Left cardiac atrium (tissue), 4 donors: ENCODE results near the gene AKR1D1. TPM values are rescaled to one million over a fixed set of nuclear protein-coding genes. Genes with fewer than 3 reads are reported as not detected.
"Not testable (repeated sequence)": the region's sequence is repeated elsewhere in the genome, so short reads cannot be mapped to it uniquely, and the experiment has no call there.

Experiments used
- ATAC-seq, 2 donors: fragments of 200-7000 bp; cut with Tn5 transposase; one replicate each; pipeline ENCODE4 v1.9.1; 2020; ENCODE audit warnings: mild to moderate bottlenecking in 2 of 2, moderate library complexity in 2 of 2
- DNase-seq: peaks from one replicate; pipeline ENCODE4 v3.0.0-alpha.2; 2020
- intact Hi-C, 2 donors: fragments of 100-400 bp; cut with DNase I; formaldehyde crosslinking; loops; one replicate each; pipeline versions ENCODE4 v1.14.1 to v1.15.1; 2022 to 2023
- total RNA-seq, 2 donors: library from RNA; stranded (reverse); fragmentation: NEBNext Ultra II Directional; extraction: Animal tissue kit (Norgen Biotek cat#: 25700); gene quantifications; one replicate each; pipeline ENCODE4 v1.2.1, GENCODE V29; 2021
- donor health status: DM: no; HTN: yes; CAD: no.
- donor health status: DM: no; HTN: yes; CAD: no; lungs with severe emphysema.
- donor health status: DM: yes; HTN: yes; CAD: no.
- donor health status: Dilated cardiomyopathy.

AKR1D1 gene
- total RNA-seq, 2 donors from 2014 or later: not detected

DNA sequence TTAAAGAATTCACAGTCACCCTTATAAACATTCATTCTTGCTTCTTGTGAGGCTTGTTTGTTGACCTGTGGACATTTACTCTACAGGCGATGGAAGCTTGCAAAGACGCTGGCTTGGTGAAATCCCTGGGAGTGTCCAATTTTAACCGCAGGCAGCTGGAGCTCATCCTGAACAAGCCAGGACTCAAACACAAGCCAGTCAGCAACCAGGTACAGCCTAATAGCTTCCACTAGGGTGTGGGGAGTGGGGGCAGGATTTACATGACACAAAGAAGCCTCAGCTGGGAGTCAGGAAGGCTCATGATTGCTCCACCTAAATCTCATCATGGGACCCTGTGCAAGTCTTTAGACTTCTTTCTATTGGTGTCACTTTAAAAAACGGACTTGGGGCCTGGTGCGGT lies 29.0 kb downstream of the AKR1D1 start:
- intact Hi-C loops: no loop called here
- DNase-seq: no peak
- no peak for ATAC-seq

DNA sequence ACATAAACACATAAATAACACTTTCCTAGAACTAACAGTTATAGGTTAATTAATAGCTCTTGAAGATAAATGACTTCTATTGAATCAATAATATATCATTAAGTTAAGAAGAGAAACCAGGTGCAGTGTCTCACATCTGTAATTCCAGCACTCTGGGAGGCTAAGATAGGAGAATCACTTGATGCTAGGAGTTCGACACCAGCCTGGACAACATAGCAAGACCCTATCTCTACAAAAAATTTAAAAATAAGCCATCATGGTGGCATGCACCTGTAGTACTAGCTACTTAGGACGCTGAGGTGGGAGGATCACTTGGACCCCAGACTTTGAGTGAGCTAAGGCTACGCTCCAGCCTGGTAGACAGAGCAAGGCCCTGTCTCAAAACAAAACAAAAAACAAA lies 38.8 kb downstream of the AKR1D1 start:
- ATAC-seq: no peak
- intact Hi-C loops: no loop called here

DNA sequence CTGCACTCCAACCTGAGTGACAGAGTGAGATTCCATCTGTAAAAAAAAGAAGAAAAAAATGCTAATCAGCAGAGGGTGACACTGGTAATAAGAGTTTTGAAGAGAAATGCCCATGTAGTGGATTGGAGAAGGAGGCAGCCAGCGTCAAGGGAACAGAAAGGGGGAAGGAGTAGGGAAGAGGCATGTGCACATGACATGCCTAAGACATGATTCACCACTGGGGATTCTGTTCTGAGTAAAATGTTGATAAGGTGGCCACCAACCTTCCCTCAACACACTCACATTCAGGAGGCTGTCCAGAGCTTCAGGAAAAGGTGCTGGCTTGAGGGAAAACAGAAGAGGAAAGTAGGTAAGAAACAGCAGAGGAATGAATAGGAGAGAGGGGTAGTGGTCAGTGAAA lies 39.9 kb downstream of the AKR1D1 start:
- DNase-seq (no peak), ATAC-seq (no peak)
- intact Hi-C loops: no loop called here

More for the DNA sequence above, 38.8 kb downstream of the AKR1D1 start:
- no peak for DNase-seq

DNA sequence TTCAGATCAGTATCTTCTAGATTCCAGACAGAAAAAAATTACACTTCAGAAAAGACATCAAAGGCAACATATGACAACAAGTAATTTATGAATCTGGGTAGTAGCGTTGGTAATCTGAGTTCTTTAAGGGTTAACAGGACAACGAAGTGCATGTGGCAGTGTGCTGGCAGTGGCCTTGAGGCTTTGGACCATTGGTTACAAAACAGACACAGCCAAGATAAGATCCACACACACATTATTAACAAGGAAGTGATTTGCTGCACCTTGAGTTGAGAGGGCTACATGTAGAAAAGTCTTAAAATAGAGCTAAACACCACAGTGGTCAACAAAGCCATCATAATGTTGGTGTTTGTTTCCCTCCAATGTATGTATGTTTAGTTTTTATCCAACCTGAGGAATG lies 40.6 kb downstream of the AKR1D1 start:
- intact Hi-C loops: no loop called here
- ATAC-seq (no peak), DNase-seq (no peak)

DNA sequence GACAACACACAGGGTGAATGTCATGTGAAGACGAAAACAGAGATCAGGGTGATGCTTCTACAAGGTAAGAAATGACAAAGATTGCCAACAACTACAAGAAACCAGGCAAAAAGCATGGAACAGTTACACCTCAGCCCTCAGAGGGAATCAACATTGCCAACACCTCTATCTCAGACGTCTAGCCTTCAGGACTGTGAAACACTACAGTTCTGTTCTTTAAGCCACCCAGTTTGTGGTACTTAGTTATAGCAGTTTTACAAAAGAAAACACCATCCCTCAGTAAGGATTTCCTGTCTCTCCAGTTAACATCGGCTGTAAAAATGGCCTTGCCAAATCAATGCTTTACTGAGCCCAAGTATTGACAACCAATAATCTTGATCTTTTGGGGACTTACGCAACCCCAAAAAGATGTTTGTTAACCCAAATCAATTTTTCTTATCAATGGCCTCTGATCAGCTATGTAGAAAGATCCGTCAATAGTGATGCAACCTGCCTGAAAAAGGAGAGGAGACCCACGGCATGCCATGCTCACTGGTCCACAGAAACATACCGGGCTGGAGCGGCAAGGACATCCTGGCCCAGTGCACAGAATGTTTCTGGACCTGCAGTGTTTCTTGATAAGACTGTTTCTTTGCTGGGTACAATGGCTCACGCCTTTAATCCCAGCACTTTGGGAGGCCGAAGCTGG lies 44.0 kb downstream of the AKR1D1 start:
- DNase-seq: no peak
- ATAC-seq: no peak
- intact Hi-C loops: no loop called here

DNA sequence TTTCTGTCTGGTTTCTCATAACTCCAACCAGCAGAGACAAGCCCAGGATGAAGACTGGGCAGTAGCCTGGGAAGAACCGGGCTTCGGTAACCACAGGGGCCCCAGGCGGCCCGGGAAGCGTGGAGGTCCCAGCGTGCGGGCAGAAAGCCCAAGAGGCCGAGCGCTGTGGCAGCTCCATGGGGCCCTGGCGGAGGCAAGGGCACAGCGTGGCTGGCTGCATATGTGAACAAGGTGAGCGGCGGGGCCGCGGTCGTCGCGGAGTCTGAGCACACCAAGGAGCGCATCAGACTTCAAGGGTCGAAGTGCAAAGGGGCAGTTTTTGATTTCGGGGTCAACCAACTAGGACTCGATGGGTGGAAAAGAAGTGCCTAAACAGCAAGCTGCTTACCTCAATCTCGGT lies 45.9 kb downstream of the AKR1D1 start:
- intact Hi-C loops: no loop called here
- DNase-seq (no peak), ATAC-seq (no peak)

DNA sequence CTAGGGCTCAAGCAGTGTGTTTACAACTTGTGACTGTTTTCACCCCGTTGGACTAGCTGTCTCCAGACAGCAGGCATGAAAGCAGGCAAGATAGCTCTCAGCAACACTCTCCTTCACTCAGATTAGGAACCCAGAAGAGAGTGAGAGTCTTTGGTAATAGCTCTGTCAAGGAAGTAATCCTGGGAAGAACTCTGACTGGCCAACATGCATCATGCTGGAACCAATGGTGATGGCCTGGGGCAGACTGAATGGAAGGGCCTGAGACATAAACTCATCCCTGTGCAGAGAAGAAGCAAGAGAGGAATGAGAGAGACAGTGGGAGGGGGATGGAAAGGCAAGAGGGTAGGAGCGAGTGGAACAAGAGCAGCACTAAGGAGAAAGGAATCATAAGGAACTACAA lies 48.9 kb downstream of the AKR1D1 start:
- ATAC-seq: no peak
- DNase-seq: no peak
- intact Hi-C loops: no loop called here

DNA sequence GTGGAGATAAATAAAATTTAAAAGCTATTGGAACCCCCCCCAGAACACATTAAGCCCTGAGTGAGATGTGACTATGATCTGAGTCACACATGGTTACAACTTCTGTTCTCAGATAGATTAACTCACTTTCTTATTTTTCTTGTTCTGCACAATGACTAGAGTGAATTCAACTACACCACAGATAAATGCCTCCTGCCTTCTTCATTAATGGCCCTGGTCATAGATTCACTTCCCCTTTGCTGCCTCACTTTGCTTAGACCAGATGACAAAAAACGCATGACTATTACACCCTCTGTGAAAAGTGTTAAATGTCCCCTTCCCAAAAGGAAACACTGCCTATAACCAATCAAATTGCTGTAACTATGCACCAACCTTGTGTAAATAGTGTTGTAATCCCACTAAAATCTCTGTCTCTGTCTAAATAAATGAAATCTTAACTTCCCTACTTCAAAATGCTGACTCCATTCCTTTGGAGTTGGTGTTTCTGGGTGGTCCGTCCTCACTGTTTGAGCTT lies 49.4 kb downstream of the AKR1D1 start:
- peak in 1 of 2 donors; percentile 65 for ATAC-seq
- intact Hi-C loops: no loop called here
- no peak for DNase-seq

DNA sequence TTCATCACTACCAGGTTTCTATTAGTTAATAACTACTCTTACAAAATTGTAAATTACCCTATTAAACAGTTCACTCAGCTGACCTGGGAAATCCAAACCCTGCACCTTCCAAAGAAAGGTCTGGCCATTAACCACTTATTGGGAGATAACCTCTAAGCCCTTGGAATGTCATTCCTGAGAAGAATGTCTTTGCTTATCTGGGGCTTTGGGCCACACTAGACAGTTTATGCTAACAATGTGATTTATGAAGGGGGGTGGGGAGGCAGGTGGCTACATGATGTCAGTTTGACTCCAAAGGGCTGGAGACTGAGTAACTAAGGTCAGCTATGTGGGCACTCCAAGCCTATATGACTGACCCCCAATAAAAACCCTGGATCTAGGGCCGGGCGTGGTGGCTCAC lies 50.7 kb downstream of the AKR1D1 start:
- no peak for DNase-seq
- no peak for ATAC-seq
- intact Hi-C loops: no loop called here

DNA sequence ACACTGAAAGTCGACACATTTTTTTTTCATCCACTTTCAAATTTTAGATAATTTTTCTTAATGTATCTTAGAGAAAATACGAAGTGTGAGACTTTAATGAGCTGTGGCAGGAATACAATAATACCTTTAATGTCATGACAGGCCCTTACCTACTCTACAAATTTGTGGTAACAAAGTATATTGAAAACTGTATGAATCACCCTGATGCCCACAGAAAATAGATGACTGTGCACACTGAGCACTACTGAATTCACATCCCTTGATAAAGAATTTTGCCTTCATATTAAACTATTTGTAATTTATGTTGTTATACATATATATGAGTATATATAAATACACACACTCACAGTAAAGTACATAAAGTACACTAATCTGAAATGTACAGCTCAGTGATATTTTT lies 51.7 kb downstream of the AKR1D1 start:
- intact Hi-C loops: no loop called here
- ATAC-seq: no peak
- DNase-seq: no peak

DNA sequence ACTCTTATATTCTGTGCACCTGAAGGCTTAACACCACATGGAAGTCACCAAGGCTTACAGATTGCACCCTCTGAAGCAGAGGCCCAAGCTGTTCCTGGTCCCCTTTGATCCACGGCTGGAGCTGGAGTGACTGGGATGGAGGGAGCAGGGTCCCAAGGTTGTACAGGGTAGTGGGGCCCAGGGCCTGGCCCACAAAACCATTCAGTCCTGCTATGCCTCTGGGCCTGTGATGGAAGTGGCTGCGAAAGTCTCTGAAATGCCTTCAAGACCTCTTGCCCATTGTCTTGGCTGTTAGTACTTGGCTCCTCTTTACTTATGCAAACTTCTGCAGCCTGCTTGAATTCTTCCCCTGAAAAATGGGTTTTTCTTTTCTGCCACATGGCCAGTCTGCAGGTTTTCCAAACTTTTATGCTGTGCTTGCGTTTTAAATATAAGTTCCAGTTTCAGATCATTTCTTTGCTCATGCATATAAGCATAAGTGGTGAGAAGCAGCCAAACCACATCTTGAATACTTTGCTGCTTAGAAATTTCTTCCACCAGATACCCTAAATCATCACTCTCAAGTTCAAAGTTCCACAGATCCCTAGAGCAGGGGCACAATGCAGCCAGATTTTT lies 53.4 kb downstream of the AKR1D1 start:
- intact Hi-C loops: no loop called here
- no peak for DNase-seq
- ATAC-seq: no peak

DNA sequence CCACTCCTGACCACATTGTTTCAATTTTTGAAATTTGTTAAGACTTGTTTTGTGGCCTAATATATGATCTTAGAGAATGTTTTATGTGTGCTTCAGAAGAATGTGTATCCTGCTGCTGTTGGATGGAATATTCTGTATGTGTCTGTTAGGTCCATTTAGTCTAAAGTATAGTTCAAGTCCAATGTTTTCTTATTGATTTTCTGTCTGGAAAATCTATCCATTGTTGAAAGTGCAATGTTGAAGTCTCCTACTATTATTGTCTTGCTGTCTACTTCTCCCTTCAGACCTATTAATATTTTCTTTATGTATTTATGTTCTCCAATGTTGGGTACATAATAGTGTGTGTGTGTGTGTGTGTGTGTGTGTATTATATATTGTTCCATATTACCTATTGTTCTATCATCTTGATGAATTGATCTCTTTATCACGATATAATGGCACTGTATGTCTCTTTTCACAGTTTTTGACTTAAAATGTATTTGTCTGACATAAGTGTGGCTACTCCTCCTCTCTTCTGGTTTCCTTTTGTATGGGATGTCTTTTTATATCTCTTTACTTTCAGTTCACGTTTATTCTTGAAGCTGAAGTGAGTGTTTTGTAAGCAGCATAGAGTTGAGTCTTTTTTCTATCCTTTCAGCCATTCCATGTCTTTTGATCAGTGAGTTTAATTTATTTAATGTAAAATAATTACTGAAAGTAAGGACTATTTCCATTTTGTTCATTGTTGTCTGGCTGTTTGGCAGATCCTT lies 61.3 kb downstream of the AKR1D1 start:
- intact Hi-C loops: no loop called here
- ATAC-seq: no peak

DNA sequence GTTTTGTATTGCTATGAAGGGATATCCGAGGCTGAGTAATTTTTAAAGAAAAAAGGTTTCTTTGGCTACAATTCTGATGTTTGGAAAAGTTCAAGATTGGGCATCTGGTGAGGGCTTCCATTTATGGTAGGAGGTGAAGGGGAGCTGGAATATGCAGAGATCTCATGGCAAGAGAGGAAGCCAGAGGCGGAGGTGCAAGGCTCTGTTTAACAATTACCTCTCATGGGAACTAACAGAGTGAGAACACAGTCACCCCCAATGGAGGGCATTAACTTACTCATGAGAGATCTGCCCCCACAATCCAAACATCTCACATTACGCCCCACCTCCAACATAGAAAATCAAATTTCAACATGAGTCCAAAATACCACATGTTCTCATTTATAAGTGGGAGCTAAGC lies 62.0 kb downstream of the AKR1D1 start:
- no peak for ATAC-seq

More for the DNA sequence above, 61.3 kb downstream of the AKR1D1 start:
- DNase-seq: no peak

DNA sequence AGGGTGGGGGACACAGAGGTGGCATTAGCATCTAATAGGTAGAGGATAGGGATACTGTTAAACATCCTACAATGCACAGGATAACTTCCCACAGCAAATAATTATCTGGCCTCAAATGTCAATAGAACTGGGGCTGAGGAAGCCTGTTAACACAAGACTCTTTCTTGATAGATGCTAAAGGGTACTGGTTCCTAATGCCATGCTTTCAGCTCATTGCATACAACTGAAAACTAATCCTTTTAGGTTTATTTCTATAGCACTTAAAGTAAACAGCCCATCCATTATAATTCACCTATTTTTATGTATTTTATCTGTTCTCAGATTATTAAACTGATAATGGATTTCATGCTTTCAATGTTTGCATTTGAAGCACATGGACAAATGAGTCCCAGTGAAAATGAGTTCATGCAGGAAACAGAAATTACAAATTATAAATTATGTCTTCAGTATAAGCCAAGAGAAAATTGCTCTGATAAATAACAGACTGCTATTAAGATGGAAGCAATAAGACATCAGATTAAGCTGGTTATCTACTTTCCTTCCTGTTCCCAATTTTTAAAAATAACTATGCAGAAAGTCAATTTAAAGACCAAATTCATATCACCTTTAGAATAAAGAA lies 66.4 kb downstream of the AKR1D1 start:
- intact Hi-C loops: no loop called here
- no peak for ATAC-seq

More for the DNA sequence above, 62.0 kb downstream of the AKR1D1 start:
- intact Hi-C loops: no loop called here
- no peak for DNase-seq

DNA sequence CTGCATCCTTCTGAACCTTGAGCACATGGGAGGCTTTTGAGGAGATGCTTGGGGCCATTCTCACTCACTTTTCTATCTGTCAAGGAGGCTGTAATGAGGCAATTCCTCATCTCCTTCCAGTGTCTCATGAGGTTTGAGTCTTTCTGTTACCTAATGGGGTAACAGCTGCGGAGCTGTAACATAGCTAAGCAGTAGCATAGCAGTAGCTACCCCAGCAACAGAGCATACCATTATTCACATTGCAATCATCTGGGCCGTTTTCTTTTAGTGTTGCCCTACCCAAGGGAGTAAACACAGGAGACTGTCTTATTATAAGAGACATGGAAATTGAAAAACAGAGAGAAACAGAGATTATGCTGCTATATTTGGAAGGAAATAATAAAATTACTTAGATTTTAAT lies 68.7 kb downstream of the AKR1D1 start:
- DNase-seq: no peak
- intact Hi-C loops: no loop called here
- ATAC-seq: no peak

More for the DNA sequence above, 66.4 kb downstream of the AKR1D1 start:
- no peak for DNase-seq

DNA sequence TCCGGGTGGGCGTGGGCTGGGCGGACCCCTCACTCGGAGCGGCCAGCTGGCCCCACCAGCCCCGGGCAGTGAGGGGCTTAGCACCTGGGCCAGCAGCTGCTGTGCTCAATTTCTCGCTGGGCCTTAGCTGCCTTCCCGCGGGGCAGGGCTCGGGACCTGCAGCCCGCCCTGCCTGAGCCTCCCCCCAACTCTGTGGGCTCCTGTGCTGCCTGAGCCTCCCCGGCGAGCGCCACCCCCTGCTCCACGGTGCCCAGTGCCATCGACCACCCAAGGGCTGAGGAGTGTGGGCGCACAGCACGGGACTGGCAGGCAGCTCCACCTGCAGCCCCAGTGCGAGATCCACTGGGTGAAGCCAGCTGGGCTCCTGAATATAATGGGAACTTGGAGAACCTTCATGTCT lies 70.0 kb downstream of the AKR1D1 start:
- DNase-seq, intact Hi-C loops, ATAC-seq: not testable (repeated sequence)

DNA sequence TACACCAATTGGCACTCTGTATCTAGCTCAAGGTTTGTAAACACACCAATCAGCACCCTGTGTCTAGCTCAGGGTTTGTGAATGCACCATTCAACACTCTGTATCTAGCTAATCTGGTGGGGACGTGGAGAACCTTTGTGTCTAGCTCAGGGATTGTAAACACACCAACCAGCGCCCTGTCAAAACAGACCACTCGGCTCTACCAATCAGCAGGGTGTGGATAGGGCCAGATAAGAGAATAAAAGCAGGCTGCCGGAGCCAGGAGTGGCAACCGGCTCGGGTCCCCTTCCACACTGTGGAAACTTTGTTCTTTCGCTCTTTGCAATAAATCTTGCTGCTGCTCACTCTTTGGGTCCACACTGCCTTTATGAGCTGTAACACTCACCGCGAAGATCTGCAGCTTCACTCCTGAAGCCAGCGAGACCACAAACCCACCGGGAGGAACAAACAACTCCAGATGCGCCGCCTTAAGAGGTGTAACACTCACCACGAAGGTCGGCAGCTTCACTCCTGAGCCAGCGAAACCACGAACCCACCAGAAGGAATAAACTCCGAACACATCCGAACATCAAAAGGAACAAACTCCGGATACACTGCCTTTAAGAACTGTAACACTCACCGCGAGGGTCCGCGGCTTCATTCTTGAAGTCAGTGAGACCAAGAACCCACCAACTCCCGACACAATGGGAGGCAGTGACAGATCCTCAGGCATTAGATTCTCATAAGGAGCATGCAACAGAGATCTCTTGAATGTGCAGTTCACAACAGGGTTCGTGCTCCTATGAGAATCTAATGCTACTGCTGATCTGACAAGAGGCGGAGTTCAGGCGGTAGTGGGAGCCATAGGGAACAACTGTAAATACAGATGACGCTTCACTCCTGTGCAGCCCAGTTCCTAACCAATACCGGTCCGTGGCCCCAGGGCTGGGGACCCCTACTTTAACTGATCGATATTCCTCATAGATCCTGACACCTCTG lies 70.8 kb downstream of the AKR1D1 start:
- DNase-seq, intact Hi-C loops: not testable (repeated sequence)

DNA sequence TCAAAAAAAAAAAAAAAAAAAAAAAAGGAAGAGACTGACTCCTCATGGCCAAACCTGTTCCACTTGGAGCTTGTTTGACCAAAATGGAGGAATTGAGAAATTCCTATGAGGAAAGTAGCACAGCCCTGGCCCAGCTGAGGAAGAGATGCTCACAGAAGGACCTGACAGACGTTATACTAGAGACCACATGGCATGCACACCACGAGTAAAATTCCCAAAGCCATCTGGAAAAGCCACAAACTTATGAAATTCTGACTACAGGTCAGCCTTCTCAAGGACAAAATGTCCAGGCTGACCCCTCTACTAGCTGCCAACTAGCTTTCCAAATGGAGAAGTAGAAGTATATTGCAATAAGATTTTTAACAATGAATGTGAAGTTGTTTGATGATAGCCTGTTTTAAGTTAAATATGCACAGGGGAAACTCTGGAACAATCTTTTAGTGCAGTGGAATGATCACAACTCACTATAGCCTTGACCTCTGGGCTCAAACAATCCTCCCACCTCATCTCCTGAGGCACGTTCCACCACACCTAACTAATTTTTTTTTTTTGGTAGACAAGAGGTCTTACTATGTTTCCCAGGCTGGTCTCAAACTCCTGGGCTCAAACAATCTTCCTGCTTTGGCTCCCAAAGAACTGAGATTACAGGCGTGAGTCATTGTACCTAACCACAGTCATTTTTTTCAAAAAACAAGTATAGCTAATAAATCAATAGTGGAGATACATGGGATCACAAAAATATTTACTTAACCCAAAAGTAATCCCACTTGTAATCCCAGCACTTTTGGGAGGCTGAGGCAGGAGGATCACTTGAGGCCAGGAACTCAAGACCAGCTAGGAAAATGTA lies 75.7 kb downstream of the AKR1D1 start:
- DNase-seq (no peak), ATAC-seq (no peak)
- intact Hi-C loops: no loop called here

More for the DNA sequence above, 70.8 kb downstream of the AKR1D1 start:
- not testable (repeated sequence) for ATAC-seq
